Activated CD8-positive, alpha-beta memory T cell treated with anti-CD3 and anti-CD28 coated beads, Interleukin-2, amount 50 U/mL, for 24 hours (primary cell): ENCODE results near the gene FAM53A.
"Not testable (repeated sequence)": the region's sequence is repeated elsewhere in the genome, so short reads cannot be mapped to it uniquely, and the experiment has no call there.

ENCODE experiments used
- DNase-seq: peaks from one replicate; pipeline ENCODE4 v3.0.0-alpha.2; 2020; ENCODE audit errors: extremely low read depth

The FAM53A gene

GRCh38 chr4:1717129-1718094 lies 33.3 kb upstream of the FAM53A start:
- DNase-seq, result no peak

- no peak for DNase-seq
These were observed 32.2 kb upstream of the FAM53A start for GRCh38 chr4:1716065-1716945.

GRCh38 chr4:1715002-1715758 lies 31.1 kb upstream of the FAM53A start:
- no peak for DNase-seq

GRCh38 chr4:1714303-1715001 lies 30.3 kb upstream of the FAM53A start:
- no peak for DNase-seq

- DNase-seq, result no peak
These were observed 29.1 kb upstream of the FAM53A start for GRCh38 chr4:1713003-1713851.

- peak; percentile 97 for DNase-seq
These were observed 28.3 kb upstream of the FAM53A start, which contains the start of gene SLBP for GRCh38 chr4:1712216-1713002. Gene SLBP, minus strand, starts transcription at chr4:1712319. Its CDS starts 131 bp downstream, at chr4:1712188.

GRCh38 chr4:1711571-1712215 lies 27.6 kb upstream of the FAM53A start:
- DNase-seq, result no peak

GRCh38 chr4:1711055-1711570 lies 27.0 kb upstream of the FAM53A start:
- no peak for DNase-seq

GRCh38 chr4:1708581-1708980 lies 24.5 kb upstream of the FAM53A start:
- DNase-seq, result no peak

- DNase-seq, result no peak
These were observed 22.2 kb upstream of the FAM53A start for GRCh38 chr4:1706358-1706757.

- DNase-seq, result no peak
These were observed 21.6 kb upstream of the FAM53A start for GRCh38 chr4:1705732-1706131.

GRCh38 chr4:1703867-1704266 lies 19.8 kb upstream of the FAM53A start:
- no peak for DNase-seq

- not testable (repeated sequence) for DNase-seq
These were observed 17.6 kb upstream of the FAM53A start for GRCh38 chr4:1701671-1702070.

GRCh38 chr4:1695913-1696312 lies 11.8 kb upstream of the FAM53A start:
- no peak for DNase-seq

- DNase-seq, result peak; percentile 32
These were observed 9.2 kb upstream of the FAM53A start for GRCh38 chr4:1693131-1693896.

GRCh38 chr4:1691737-1692373 lies 7.7 kb upstream of the FAM53A start:
- DNase-seq, result no peak

- no peak for DNase-seq
These were observed 6.6 kb upstream of the FAM53A start for GRCh38 chr4:1690698-1691097.
